SW 1271 (cell line): ENCODE data around the gene OXLD1.

ENCODE experiments used
- DNase-seq, 2 experiments: peaks; one replicate each; lab custom pipeline; 2025; lab: John Stamatoyannopoulos, UW

Gene OXLD1

DNA sequence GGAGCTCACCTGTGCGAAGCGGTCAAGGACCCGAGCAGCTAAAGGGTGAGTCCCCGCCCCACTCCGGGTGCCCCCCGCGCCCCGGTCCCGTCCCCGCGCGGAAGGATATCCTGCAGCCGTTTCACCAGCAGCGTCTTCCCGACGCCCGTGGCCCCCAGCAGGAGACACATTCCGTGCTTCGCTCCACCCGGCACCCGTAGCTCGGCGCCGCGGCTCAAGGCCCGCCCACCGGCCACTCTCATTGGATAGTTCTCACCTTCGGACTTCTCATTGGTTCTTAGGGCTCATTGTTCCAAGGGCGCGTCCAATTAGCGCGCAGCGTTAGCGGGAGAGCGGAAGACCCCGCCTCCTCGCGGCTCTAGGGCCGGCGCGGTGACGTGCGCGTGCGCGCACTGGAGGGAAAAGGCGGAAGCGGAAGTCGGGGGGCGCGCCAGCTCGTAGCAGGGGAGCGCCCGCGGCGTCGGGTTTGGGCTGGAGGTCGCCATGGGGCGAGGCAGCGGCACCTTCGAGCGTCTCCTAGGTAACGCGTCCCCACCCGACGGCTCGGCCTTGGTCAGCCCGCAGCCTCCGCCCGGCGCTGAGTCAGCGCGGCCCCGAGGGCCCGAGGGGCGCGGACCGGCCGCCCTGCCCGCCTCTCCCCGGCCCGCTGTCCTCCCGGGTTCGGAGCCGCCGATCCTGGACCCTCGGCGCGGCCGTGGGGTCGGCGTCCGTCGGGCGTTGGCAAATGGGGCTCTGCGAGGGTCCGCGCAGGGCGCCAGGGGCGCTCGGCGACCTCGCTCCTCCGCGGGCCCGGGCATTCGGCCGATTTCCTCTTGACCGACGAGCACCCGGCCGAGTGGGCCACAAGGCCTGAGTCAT lies 17.4 kb upstream of the OXLD1 start, which contains the start of the genes ARL16 and HGS:
ARL16 (minus strand) TSS at position 214 of the 858 bp plus-strand sequence; CDS start at position 170, 44 bp downstream.
HGS (plus strand) TSS at position 428 of the 858 bp plus-strand sequence; CDS start at position 484, 56 bp downstream.
- DNase-seq, result peak; percentile 96 to 97

DNA sequence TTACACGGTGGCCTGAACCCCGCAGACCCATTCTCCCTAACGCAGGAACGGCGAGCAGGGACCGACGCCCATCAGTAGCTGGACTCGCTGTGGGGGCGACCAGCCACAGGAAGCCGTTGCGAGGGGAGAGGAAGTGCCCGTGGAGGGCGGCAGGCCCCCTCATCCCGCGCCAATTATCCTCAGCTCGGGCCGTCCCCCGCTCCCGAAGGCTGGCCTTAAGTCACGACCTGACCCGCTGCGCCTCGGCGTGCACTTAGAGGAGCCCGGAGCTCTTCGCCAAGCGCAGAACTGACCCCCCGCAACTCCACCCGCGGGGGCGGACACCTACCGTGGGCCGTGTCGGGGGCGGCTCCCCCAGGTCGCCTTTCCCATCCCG lies 16.8 kb upstream of the OXLD1 start:
- DNase-seq, result no peak

DNA sequence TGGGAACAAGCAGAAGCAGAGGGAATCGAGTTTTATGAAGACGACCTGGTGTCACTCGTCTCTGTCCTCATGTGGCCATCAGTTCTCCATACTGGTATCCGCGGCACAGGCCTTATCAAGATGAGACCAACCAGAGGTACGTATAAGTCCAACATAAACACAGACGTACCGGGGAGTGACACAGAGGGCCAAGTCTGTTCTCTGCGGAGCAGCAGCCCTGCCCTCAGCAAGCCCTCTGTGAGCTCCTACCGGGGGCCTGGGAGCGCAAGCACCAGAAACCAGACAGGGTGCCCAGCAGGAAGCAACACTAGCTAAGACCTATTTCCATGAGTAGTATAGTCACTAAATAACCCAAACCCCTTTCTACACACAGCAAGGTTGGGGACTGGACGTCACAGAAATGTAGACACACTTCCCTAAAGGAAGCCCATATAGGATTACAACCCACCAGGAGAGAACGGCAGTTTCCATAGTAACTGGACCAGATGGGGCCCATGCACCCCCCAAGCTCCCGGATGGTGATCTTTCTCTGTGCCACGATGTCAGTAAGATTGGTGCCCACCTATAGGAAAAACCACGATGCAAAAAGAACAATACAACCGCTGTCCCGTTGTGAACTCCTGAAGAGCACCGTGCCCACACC lies 16.3 kb upstream of the OXLD1 start:
- no peak for DNase-seq

DNA sequence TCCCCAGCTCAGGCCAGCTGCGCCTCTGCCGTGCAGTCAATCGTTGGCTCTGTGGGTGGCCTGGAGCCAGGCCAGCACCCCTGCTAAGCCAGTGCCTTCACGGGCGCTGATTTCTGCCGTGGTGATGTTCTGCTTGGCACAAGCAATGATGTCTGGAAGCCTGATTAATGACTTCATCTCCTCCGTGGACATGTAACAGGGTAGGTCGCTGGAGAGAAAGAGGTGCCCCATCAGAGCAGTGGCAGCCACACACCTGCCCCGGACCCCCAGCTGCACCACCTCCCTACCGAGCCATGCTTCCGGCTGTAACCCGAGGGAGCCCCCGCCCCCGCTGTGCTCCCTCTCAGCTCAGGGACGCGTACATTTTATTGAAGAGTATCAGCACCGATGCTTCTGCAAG lies 15.3 kb upstream of the OXLD1 start:
- DNase-seq, result no peak

DNA sequence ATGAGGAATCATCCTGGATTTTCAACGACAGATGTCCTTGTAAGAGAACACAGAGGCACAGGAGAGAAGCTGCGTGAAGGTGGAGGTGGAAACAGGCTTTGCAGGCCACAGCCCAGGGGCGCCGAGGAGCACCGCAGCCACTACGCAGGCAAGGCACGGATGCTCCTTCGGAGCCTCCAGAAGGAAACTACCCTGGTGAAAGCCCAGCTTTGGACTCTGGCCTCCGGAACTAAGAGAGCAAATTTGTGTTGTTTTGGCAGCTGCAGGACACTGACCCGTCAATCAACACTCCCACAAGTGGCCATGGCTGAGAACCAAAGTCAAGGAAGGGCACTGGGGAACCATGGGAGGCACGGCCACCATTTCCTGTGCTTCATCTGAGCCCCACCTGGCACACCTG lies 13.7 kb upstream of the OXLD1 start:
- no peak for DNase-seq

DNA sequence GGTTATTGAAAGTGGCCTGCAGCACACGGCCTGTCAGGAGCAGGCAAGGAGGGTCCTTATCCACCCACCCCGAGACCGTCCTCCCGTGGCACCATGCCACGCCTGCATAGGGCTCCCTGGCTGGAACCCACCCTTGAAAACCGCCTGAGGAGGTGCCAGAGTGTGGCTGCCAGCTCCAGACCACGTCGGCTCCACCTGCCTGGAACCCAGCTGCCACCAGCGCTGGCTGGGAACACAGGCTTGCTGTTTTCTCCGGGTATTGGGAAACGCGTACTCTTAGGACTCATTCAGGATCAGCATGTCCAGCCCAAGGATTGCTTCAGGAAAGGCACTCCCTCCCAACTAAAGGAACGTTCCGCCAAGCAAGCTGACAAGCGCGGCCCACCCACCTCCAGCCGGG lies 10.5 kb upstream of the OXLD1 start:
- DNase-seq, result no peak

DNA sequence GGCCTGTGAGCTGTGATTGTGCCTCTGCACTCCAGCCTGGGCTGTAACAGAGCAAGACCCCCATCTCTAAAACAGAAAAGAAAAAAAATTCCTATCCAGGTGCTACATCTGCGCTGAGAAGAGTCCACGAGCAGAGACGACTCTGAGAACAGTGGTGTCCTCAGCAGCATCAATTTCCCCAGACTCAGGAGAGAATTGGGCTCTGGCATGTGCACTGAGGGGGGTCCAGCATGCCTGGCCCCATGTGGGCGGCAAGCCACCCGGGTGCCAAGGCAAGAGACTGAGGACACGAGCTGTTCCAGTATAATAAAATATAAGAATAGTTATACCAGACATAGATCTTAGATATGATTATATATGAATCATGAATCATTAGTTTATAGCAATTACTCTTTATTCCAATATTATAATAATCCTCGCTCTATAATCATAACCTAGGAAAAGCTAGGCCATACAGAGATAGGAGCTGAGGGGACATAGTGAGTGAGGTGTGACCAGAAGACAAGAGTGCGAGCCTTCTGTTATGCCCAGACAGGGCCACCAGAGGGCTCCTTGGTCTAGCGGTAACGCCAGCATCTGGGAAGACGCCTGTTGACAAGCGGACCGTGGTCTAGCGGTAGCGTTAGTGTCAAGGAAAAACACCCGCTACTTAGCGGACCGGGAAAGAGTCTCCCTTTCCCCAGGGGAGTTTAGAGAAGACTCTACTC lies 9.3 kb upstream of the OXLD1 start:
- peak in 1 of 2 experiments; percentile 11 for DNase-seq

DNA sequence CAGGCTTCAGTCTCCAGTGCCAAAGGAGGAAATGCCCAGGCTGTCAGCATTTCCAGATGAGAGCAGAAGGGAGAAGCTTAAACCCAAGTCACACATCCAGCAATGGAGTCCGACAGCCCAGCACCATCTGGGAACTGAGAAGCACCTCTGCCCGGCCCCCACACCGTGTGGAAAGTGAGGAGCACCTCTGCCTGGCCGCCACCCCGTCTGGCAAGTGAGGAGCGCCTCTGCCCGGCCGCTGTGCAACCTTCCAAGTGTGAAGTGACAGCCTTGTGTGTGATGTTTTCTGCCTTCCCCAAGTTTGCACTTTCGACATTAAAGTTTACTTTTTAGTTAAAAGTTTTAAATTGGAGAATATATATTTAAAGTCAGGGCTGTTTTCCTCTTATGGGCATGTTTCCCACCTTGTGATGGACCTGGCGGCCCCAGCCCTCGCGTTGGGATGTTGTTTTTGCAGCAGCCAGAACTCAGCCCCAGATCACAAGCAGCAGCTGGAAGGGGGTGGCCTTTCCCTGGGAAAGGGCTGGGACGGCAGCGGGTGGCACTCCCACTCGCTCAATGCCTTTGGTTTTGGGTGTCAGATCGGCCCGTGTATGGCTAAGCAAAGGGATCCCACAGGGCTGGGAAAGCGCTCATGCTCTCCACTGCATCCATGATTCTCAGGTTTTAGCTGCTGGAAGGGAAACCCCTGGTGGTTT lies 7.3 kb upstream of the OXLD1 start:
- no peak for DNase-seq

DNA sequence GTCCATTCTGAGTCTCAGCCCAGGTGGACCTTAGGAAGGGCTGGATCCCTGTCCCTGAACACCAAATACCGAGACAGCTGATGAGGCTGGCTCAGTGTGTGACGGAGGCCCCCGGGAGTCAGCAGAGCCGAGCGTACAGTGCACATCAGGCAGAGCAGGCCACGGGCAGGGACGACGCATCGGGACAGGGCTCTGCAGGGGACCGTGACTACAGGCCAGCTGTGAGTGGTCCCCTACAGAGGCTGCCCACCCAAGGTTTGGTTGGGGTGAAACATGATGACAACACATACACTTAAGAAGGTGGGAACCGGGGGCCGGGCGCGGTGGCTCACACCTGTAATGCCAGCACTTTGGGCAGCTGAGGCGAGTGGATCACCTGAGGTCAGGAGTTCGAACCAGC lies 6.5 kb upstream of the OXLD1 start:
- DNase-seq, result no peak

DNA sequence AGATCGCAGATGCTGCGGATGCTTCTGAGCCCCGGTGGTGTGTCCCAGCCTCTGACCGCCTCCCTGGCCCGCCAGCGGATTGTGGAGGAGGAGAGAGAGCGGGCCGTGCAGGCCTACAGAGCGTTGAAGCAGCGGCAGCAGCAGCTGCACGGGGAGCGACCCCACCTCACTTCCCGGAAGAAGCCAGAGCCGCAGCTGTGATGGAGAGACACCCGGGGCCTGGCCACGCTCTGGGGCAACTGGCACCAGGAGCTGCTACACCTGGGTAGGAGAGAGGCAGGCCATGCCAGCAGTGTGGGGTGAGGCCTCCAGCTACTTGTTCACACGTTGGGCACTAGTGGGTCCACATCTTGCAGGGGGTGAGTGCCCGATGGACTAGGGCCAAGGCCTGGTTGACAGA lies 6.1 kb upstream of the OXLD1 start:
- no peak for DNase-seq

DNA sequence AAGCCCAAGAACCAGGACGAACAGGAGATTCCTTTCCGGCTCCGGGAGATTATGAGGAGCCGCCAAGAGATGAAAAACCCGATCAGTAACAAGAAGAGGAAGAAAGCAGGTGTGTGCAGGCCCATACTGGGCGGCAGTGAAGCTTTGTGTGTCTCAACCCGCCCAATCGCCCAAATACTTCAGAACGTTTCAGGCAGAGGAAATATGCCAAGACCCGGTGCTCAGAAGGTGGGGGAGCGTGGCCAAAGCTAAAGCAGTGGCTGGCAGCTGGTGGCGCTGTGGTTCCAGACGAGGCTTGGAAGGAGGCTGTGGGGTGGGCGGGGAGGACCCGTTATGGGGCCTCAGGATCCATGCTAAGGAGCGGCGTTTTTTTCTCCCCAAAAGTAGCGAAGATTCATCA lies 1.3 kb upstream of the OXLD1 start:
- no peak for DNase-seq

DNA sequence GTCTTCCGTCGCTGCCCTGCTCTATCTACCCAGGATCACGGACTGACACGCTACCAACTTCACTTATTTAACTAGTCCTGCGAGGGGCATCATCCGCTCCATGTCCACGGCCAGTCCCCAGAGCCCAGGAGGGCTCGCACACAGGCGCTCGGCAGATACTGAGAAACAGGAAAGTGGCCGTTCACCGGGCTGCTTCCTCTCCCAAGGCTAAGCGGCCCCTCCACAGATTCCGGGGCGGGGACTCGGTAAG lies 388 bp downstream of the OXLD1 start:
- peak in 1 of 2 experiments; percentile 36 for DNase-seq

DNA sequence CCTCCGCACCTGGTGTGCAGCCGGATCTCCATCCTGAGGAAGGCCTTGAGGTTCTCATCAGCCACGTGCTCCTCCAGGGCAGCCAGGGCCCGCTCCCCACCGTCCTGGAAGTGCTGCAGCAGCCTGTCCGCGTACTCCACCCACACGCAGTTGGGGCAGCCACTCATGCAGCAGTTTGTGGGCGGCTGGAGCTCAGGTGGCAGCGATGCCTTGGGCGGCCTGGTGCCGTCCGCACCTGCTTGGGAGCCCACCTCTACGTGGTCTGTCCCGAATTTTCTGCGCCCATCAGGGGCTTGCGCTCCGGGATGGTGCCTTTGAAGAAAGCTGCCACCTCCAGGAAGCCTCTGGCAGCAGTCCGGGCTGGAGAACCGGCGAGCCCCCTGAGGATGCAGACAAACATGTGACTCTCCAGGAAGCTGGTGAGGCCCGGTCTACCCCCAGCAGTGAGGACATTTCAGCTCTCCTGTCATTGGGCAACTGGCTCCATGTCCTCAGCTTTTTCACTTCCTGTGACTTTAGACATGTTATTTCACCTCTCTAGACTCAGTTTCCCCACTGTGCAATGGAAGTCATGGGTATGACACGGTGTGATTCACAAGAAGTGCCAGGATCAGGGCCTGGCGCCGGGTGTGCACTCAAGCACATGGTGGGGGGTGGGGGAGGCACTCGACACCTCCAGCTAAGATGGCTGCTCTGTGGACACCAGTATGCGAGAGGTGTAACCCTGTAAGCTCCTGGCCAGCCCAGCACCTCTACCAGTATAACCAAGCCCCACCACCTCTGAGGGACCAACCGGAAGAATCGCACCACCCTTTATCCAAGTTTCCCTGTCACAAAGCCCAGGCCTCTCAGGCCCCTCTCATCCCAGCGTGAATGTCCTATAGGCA lies 957 bp downstream of the OXLD1 start:
- DNase-seq, result peak in 1 of 2 experiments; percentile 36

DNA sequence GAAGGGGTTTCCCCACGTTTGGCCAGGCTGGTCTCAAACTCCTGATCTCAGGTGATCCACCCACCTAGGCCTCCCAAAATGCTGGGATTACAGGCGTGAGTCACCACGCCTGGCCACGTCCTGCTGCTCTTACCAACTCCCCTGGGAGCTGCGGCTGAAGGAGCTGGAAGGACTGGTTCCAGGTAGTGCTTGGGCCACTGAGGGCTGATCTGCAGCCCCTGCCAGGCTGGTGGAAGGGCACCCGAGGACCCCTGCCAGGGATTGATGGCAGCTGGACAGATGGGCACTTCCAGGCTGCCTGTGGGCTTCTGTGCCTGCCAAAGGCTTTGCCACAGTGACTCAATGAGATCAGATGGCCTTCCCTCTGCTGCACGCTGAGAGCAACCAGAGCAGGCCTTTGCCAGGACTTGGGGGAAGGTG lies 2.3 kb downstream of the OXLD1 start:
- DNase-seq, result no peak

DNA sequence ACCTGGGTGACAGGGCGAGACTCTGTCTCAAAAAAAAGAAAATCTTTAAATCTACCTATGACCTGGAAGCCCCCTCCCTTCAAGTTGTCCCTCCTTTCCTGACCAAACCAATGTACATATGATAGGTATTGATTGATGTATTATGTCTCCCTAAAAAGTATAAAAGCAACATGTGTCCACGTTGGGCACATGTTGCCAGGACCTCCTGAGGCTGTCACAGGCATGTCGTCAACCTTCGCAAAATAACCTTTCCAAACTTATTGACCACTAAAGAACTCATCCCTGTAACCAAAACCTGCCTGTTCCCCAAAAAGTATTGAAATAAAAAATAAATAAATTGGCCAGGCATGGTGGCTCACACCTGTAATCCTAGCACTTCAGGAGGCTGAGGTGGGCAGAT lies 4.4 kb downstream of the OXLD1 start:
- no peak for DNase-seq

DNA sequence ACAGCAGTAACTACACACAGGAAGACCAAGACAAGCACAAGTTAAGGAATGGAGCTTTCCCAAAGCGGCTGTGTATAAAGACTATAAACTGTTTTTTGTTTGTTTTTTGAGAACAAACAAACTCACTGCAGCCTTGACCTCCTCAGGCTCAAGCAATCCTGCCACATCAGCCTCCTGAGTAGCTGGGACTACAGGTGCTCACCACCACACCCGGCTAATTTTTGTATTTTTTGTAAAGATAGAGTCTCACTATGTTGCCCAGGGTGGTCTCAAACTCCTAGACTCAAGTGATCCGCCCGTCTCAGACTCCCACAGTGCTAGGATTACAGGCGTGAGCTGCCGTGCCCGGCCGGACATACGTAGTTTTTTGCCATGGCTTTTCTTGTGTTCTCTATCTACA lies 6.0 kb downstream of the OXLD1 start:
- DNase-seq, result no peak

DNA sequence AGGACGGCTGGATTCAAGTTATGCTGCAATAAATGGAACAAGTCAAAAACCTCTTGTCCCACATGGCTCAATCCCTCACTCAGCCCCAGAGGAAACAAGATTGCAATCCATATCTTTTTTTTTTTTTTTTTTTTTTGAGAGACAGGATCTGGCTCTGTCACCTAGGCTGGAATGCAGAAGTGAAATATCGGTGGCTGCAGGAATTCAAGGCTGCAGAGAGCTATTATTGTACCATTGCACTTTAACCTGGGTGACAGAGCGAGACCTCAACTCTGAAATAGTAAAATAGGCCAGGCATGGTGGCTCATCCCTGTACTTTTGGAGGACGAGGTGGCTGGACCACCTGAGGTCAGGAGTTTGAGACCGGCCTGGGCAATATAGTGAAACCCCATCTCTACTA lies 7.4 kb downstream of the OXLD1 start:
- no peak for DNase-seq

DNA sequence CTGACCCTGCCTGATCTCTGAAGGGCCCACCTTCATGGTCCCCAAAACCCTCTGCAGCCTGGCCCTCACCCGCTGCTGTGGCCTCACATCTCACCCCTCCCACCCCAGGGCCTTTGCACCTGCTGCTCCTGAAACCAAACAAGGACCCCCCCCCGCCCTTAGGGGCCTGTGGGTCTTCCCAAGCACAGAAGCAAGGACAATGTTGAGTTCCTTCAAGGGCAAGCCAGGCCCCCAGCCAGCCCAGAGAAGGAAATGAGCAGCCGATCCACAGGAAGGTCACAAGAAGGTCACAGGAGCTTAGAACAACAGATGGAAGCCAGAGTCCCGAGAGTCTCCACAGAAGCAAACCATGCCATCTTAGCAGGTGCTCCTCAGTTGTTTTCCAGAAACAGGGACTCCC lies 9.6 kb downstream of the OXLD1 start:
- no peak for DNase-seq

DNA sequence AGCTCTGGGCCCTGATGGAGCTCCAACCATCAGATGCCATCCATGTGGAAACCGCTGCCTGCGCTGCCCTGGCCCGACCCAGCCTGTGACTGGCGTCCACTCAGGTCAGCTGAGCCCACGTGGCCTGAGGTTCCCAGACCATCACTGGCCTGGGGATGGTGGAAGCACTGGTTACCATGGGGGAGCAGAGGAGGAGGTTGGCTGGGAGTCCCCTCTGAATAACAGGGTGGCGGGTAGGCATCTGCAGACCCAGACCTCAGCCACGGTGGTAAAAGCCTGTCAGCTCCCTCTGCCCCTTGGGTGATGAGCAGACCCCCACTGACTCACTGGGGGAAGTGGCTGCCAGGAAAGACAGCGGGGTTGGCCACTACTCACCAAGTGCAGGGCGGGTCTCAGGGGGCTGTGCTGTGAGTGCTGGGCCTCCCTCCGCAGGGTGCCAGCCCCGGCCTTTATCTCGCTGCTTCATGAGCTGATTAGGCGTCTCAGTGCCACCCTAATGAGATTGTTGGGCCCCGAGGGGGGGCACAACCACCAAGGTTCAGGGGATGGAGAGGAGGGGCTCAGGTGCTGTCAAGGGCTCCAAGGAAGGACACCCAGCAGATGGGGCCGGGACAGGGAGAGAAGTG lies 10.2 kb downstream of the OXLD1 start, which contains the start of gene PDE6G:
PDE6G (minus strand) TSS at position 425 of the 626 bp plus-strand sequence. CDS start 3,237 bp downstream, outside the sequence.
- no peak for DNase-seq

DNA sequence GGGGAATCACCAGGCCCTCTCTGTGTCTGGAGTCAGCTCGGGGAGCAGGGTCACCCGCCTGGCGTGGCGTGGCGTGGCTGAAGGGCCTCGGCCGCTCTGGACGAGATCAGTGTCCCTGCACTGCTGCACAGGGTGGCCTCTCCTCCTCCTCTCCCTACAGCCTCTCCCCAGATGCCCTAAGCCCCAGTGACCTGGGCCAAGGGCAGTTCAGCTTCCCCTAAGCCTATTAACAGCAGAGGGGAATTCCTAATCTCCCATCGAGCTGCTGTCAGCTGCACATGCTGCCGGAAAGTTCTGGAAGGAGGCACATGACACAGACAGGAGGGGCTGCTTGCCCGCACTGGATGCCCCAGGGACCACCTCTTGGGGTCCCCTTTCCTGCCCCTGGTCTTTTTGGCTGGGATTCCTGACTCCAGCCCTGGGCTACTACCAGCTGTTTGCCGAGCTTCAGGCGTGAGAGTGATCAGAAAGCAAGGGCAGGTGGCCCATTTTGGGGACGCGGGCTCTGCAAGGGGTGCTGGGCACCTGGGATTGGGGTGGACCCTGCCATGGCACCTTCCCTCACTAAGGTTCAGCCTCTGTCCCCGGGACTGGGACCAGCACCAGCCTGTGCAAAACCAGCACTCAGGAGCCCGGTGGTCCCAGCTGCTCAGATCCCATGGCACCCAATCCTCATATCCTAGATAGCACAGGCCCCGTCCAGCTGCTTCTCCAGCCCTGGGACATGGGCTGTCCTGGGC lies 10.9 kb downstream of the OXLD1 start:
- no peak for DNase-seq
